NB4 (cell line): ENCODE results near the gene PATE2.

ENCODE experiments used
- CTCF ChIP-seq: IDR thresholded peaks from one replicate; pipeline ENCODE4 v1.5.1; 2012; ENCODE audit warnings: low read depth, low read length
- MAX ChIP-seq: IDR thresholded peaks from 2 replicates; pipeline ENCODE4 v1.6.1; 2011; ENCODE audit warnings: low read depth, low read length

- TF ChIP-seq MAX (no peak), CTCF (no peak)
These were observed 21.2 kb upstream of the PATE2 start for GRCh38 chr11:125799808-125800207.
